Tongue (tissue), 2 donors: ENCODE measurements around the gene DSCAM. TPM values are rescaled to one million over a fixed set of nuclear protein-coding genes. Genes with fewer than 3 reads are reported as not detected.
"Not testable (repeated sequence)": the region's sequence is repeated elsewhere in the genome, so short reads cannot be mapped to it uniquely, and the experiment has no call there.

Experiments
- DNase-seq: peaks from one replicate; pipeline ENCODE4 v3.0.0-alpha.2; 2015
- total RNA-seq: library from RNA; depleted of rRNA; stranded (reverse); fragments of >200 nt; gene quantifications from one replicate; pipeline ENCODE4 v1.2.3, GENCODE V29; 2014

DSCAM gene
- total RNA-seq, 1 donor from 2014 or later = 0.41 TPM

DNA sequence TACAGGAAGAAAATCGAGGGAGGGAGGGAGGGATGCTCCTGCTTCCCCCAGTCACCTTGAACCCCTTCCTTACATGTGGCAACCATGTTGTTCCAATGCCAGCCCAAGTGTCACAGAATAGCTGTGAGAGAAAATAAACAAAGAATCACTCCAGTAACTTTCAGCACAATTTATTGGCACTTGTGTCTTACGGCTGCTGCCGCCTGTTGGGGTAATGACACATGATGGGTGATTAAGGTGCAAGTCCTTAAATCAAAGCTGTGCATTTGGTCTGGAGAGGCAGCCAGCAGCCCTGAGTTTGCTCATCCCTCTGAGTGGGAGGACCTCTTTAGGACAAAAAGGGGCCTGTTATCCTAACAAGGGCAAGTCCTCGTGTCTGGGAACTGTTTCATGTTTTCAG, 602.0 kb downstream of the DSCAM start:
- no peak for DNase-seq

DNA sequence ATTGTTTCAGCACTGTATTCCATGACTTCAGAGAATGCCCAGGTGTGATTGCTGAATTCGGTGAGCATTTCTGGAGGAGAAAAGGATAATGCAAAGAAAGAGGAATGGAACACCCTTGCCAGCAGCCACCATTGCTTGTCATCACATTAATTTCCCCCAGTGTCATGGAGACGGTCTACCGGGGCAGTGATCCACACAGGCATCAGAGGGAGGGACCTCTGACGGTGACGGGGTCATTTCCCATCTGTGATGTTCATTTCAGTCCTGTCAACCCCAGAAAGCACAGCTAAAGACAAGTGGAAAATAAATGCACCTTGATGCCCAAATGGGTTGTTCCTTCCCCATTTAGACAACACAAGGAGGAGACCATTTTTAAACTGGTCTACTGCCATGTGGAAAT, 603.3 kb downstream of the DSCAM start:
- no peak for DNase-seq

GRCh38 chr21:40242586-40243265, 604.2 kb downstream of the DSCAM start:
- peak; percentile 28 for DNase-seq

DNA sequence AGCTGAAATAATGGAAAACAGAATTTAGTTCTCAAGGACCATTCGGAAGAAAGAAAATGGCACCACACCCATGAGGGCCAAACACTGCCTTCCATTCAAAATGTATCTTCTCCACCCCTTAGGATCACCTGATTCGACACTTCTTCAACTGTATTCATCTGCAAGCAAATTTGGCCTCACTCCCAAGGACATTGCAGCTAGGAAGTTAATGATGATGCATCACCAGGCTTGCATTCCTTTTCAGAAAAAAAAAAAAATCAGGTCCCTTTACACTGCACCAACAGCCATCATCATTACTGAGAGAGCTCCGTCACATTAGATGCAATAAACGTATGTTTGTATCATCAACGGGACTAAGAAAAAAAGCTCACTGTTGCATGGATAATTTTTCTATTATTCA, 611.4 kb downstream of the DSCAM start:
- DNase-seq = no peak

DNA sequence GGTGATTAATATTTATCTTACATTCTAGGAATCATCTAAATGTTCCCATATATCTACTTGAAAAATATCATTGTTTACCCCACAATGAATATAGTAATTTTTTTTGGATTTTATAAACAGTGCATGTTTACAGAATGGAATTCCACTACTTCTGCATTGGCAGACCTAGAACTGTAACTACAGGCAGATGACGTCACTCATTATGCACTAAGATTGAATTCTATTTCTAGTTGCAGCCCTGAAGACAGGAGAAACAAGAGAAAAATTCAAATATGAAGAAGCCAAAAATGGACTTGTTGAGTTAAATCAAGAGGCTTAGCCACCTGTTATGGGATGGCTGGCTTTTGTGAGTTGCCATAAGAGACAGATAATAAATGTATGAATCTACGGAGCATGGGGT, 615.0 kb downstream of the DSCAM start:
- peak; percentile 15 for DNase-seq

DNA sequence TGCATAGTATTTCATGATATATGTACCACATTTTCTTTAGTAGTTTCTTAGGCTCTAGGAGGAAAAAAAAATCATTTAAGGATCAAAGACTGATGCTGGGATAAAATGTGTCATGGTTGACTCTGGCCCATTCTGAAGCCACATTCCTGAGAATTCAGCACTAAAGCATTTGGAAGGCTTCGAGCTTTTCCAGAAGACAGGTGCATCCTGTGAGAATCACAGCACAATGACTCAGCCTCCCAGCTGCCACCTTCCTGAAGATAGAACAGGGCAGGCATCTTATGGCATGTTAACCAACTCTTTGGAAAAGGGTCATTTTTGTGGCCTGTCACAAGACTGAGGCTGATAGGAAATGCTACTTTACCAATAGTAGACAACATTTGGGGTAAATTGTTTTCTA, 619.9 kb downstream of the DSCAM start:
- DNase-seq = peak; percentile 44

DNA sequence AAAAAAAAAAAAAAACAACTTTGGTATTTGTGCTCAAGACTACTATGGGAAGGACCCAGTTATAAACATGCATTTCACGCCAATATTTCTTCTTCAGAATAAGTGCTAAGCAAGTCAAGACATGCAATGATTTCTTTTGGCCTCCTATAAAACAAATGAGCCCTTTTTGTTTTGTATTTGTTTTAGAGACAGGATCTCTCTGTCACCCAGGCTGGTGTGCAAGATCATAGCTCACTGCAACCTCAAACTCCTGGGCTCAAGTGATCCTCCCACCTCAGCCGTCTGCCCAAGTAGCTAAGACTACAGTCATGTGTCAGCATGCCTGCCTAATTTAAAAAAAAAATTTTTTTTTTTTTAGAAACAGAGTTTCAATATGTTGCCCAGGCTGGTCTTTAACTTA, 631.0 kb downstream of the DSCAM start:
- peak; percentile 14 for DNase-seq

DNA sequence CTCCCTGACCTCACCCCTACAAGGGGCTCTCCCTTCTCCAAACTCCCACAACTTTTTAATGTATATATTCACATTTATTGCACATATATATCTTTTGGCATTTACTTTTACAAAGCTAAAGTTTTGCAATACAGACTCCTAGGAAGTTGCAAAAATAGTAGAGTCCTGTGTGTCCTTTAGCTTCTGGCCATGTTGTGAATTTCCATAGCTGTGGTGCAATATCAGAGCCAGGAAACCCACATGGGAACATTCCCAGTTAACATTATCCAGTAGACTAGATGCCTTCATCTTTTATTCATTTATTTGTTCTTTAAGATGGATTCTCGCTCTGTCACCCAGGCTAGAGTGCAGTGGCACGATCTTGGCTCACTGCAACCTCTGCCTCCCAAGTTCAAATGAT, 636.7 kb downstream of the DSCAM start:
- no peak for DNase-seq

DNA sequence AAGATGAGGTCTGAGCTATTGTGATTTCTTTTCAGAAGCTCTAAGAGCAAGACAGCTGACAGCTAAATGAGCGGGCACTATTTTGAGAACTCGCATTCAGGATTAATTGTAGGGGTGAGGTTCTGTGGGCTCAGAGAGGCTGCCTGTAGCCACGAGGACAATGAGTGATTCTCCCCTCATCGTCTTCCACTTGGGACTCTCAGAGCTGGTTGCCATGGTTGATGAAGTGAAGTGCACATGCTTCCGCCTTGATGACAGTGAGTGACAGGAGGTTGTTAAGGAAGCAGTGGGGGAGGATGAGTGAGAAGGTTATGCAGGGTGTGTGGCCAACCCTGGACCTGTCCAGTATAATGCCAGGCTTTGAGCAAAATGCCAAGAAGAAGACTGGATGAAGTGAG, 638.0 kb downstream of the DSCAM start:
- DNase-seq = peak; percentile 28

DNA sequence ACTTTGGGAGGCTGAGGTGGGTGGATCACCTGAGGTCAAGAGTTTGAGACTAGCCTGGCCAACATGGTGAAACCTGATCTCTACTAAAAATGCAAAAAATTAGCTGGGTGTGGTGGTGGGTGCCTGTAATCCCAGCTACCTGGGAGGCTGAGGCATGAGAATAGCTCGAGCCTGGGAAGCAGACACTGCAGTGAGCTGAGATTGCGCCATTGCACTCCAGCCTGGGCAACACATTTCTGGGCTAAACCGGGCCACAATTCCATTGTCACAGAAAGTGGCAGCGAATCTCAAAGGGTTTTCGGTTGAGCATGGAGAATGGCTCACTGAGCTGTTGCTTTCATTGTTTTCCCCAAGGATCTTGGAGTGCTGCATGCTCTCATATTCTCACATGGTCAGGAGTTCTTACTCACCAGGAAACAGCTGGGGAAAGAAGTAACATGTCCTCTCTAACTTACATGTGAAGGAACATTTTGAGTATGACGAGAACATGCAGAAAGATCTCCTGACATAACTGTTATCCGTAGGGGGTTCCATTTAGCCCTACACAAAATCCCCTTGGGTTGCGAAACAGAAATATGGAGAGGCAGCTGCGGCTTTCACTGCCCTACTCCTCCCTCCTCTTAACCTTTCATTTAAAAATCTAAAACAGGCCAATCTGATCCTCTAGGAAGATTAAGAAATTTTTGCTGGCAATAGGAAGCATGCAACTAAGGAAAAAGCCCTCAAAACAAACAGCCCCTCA, 638.6 kb downstream of the DSCAM start:
- peak; percentile 26 for DNase-seq

DNA sequence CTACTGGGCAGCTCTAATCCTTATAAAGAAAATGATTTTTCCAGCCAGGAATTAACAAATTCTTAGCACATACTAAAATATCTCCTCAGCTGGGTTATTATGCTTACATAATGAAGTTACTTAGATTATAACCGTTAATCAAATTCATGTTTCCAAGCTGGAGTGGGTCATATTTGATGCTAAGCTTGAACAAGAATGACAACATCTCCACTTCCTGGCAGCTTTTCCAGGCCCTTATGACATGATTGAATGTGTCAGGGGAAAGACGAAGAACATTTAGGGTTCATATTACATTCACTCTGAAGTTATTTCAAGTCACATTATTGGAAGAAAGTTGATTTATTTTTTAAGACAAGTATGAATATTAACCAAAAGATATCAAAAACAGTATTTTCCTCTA, 646.0 kb downstream of the DSCAM start:
- DNase-seq = peak; percentile 49

DNA sequence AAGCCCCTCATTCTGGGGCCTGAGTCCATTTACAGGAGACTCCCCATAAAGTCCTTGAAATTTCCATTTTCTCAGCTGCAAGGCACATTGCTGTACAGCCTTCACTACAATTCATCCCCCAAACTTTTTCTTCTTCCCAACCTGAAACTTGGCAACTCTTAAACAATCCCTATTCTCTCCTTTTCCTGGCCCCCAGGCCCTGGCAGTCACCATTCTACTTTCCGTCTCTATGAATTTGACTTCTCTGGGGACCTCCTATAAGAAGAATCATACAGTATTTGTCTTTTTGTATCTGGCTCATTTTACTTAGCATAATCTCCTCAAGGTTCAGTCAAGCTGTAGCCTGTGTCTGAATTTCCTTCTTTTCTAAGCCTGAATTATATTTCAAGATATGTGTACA, 646.8 kb downstream of the DSCAM start:
- DNase-seq = peak; percentile 75

GRCh38 chr21:40194185-40194980, 652.6 kb downstream of the DSCAM start:
- DNase-seq = no peak

GRCh38 chr21:40191616-40192015, 655.3 kb downstream of the DSCAM start:
- DNase-seq = no peak

GRCh38 chr21:40191196-40191595, 655.8 kb downstream of the DSCAM start:
- no peak for DNase-seq

DNA sequence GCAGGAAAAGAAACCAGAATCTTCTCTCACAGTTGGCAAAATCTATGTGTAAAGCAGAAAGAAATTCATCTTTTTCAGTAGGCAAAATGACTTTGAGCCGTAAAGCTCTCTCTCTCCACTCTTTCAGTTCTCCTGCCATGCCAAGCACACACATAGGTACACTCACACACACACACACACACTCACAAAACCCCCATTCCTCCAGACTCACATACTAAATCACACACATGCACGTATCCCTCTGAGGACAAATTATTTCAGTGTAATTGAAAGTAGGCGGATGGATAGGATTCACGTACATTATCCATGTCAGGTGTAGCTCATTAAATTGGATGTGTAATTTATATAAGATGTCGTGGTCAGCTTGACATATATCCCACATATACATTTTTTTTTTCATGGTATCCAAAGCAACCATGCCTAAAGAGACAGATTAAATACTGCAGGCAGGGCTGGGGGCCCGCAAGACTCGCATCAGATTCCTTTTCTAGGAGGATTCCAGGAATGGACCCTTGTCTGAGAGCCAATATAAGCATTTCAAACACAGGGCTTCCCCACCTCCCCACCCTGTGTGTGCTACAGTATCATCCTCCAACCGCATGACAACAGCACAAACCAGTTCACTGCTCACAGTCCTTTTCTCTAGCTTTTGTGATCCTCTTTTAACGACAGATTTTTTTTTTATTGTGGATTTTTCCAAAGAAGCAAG, 658.9 kb downstream of the DSCAM start:
- DNase-seq = no peak

GRCh38 chr21:40187244-40187643, 659.7 kb downstream of the DSCAM start:
- DNase-seq = no peak

GRCh38 chr21:40186045-40186444, 660.9 kb downstream of the DSCAM start:
- peak; percentile 78 for DNase-seq

GRCh38 chr21:40185208-40185607, 661.8 kb downstream of the DSCAM start:
- no peak for DNase-seq

GRCh38 chr21:40182491-40182890, 664.5 kb downstream of the DSCAM start:
- DNase-seq = not testable (repeated sequence)

DNA sequence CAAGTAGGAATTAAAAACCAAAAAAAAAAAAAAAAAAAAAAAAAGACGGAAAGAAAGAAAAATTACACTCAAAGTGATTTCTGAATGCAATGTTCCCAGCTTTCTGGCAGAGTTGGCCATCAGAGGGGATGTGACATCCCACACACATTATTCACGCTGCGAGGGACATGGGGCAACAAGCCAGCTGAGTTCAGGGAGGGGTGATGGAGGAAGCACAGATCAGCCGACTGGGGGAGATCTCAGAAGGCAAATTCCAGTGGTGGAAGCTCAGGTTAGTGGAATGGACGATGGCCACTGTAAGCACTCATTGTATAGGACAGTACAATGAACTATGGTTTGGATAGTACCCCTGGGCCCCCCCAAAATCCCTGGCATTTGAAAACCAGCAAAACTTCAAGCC, 667.8 kb downstream of the DSCAM start:
- peak; percentile 81 for DNase-seq

DNA sequence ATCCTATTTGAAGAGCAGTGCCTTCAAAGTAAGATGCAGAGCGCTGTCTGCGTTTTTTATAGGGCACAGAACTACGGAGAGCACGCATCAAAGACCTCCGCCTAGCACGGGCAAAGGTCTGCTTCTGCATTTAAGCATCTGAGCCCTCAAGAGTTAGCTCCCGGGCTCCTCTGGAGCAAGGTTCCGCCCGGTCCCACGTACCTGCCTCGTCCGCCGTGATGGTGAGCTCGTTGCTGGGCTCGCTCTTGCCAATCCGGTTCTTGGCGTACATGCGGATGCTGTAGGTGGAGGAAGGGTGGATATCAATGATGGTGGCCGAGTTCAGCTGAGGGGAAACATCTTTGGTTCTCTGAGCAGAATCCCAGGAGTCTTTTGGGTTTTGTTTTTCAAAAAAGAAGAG, 668.2 kb downstream of the DSCAM start:
- DNase-seq = no peak

DNA sequence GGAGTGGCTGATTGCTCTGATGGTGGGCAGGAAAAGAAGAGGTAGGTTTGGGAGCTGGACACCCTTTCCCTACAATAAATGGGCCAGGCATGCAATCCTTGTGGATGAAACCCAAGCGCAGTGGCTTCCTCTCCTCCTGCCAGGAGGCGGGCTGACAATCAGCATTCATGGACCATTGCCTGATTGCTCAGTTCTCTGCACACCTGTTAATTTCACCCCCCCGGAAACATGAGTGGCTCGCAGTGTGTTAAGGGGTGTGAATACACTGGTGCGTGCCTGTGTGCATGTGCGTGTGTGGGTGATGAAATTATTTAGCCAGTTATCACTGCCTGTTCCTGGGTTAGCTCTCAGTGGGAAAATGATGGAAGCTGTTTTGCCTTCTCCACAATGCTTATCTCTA, 669.0 kb downstream of the DSCAM start:
- DNase-seq = no peak
